H1 (cell line): Measurements from ENCODE around the gene NEURL4. TPM values are rescaled to one million over a fixed set of nuclear protein-coding genes. Genes with fewer than 3 reads are reported as not detected.

ENCODE experiments used
- CTCF ChIA-PET: fragments of 300-600 bp; sonication (Branson Sonifier 250); formaldehyde crosslinking; loops from one replicate; lab custom pipeline; 2021; ENCODE audit not compliant: partially characterized antibody; lab: Charles Lee
- POLR2A ChIA-PET: fragments of 300-600 bp; sonication (Branson Sonifier 250); formaldehyde crosslinking; loops from one replicate; lab custom pipeline; 2021; ENCODE audit warnings: inconsistent platforms; ENCODE audit not compliant: partially characterized antibody; lab: Charles Lee
- DNase-seq, 2 experiments: peaks; one replicate each; pipeline versions ENCODE4 v3.0.0 to v3.0.0-alpha.2; 2010 to 2022; ENCODE audit warnings: low spot score in 2 of 2, low read depth in 1 of 2, mixed read lengths in 1 of 2
- FAIRE-seq: peaks from 2 replicates; lab custom pipeline; 2011; peaks lifted over from hg19 to GRCh38; lab: Jason Lieb, UNC
- H2AFZ ChIP-seq: 2 replicates; pipeline ENCODE4 v1.8.1; 2012; ENCODE audit warnings: low read length, inconsistent platforms
- H2AK5ac ChIP-seq: 2 replicates; pipeline ENCODE4 v1.6.1; 2013; ENCODE audit warnings: low read depth, low read length
- H2BK120ac ChIP-seq: replicated peaks from 2 replicates; pipeline ENCODE3; 2013; ENCODE audit warnings: low read depth, low read length, inconsistent platforms
- H2BK12ac ChIP-seq: 2 replicates; pipeline ENCODE4 v1.6.1; 2013; ENCODE audit warnings: low read depth, low read length
- H2BK15ac ChIP-seq: 2 replicates; pipeline ENCODE4 v1.6.1; 2013; ENCODE audit warnings: low read length
- H2BK20ac ChIP-seq: 2 replicates; pipeline ENCODE4 v1.6.1; 2013; ENCODE audit warnings: low read length
- H2BK5ac ChIP-seq: 2 replicates; pipeline ENCODE4 v1.6.1; 2013; ENCODE audit warnings: low read depth, low read length
- H3K14ac ChIP-seq: 2 replicates; pipeline ENCODE4 v1.6.1; 2013; ENCODE audit warnings: inconsistent platforms; ENCODE audit not compliant: insufficient read length
- H3K18ac ChIP-seq: 2 replicates; pipeline ENCODE4 v1.6.1; 2013; ENCODE audit warnings: low read length; ENCODE audit errors: extremely low read depth
- H3K23ac ChIP-seq: 2 replicates; pipeline ENCODE4 v1.6.1; 2013; ENCODE audit warnings: inconsistent platforms; ENCODE audit not compliant: insufficient read length
- H3K23me2 ChIP-seq: 2 replicates; pipeline ENCODE4 v1.6.1; 2013; ENCODE audit warnings: low read depth, low read length
- H3K27ac ChIP-seq: 2 replicates; pipeline ENCODE4 v1.6.1; 2011; ENCODE audit warnings: low read depth, low read length, inconsistent platforms
- H3K27me3 ChIP-seq, 4 experiments: replicated peaks in 1 of 4; 1 replicate in 1 of 4; 2 replicates in 3 of 4; pipeline versions ENCODE4 v1.6.1 to v1.8.1; 2011 to 2013; ENCODE audit warnings: low read length in 3 of 4, mild to moderate bottlenecking in 3 of 4, inconsistent platforms in 2 of 4, mixed read lengths in 2 of 4, moderate library complexity in 1 of 4; ENCODE audit not compliant: control insufficient read depth in 3 of 4, insufficient read depth in 3 of 4; ENCODE audit errors: extremely low read depth in 1 of 4
- H3K36me3 ChIP-seq, 4 experiments: 2 replicates each; pipeline versions ENCODE4 v1.6.1 to v1.8.1; 2011 to 2013; ENCODE audit warnings: mild to moderate bottlenecking in 4 of 4, low read length in 3 of 4, moderate library complexity in 2 of 4, control low read depth in 1 of 4, inconsistent platforms in 1 of 4; ENCODE audit not compliant: insufficient read depth in 4 of 4, control insufficient read depth in 2 of 4
- H3K4ac ChIP-seq: replicated peaks from 2 replicates; pipeline ENCODE3; 2013; ENCODE audit warnings: low read length, low read depth, mixed read lengths, inconsistent platforms; ENCODE audit not compliant: insufficient read length
- H3K4me1 ChIP-seq, 4 experiments: replicated peaks in 1 of 4; 1 replicate in 1 of 4; 2 replicates in 3 of 4; pipeline versions ENCODE4 v1.6.1 to v1.8.1; 2011 to 2013; ENCODE audit warnings: low read length in 3 of 4, inconsistent platforms in 2 of 4, mixed read lengths in 1 of 4; ENCODE audit not compliant: insufficient read depth in 4 of 4, control insufficient read depth in 3 of 4
- H3K4me2 ChIP-seq, 2 experiments: 2 replicates each; pipeline versions ENCODE4 v1.6.1 to v1.8.1; 2011 to 2013; ENCODE audit warnings: low read depth in 2 of 2, low read length in 2 of 2, control low read depth in 1 of 2, inconsistent platforms in 1 of 2, mild to moderate bottlenecking in 1 of 2; ENCODE audit not compliant: insufficient read depth in 1 of 2
- H3K4me3 ChIP-seq, 4 experiments: fragments of 200-600, 300-600 bp in 1 of 4; sonication (generic), shearing (Covaris generic), sonication (Bioruptor Twin) in 1 of 4; 2 replicates each; pipeline versions ENCODE4 v1.5.1 to v1.8.1; 2011 to 2016; ENCODE audit warnings: low read length in 4 of 4, low read depth in 3 of 4, control low read depth in 2 of 4, inconsistent platforms in 2 of 4, mild to moderate bottlenecking in 2 of 4, mixed read lengths in 1 of 4, moderate library complexity in 1 of 4; ENCODE audit not compliant: insufficient read depth in 2 of 4; ENCODE audit errors: extremely low read depth in 1 of 4
- H3K56ac ChIP-seq: replicated peaks from 2 replicates; pipeline ENCODE3; 2013; ENCODE audit warnings: low read depth, mild to moderate bottlenecking, mixed read lengths, low read length, inconsistent platforms; ENCODE audit not compliant: insufficient read length
- H3K79me1 ChIP-seq: 2 replicates; pipeline ENCODE4 v1.6.1; 2013; ENCODE audit warnings: low read depth, low read length, control low read depth
- H3K79me2 ChIP-seq, 2 experiments: 2 replicates each; pipeline versions ENCODE4 v1.6.1 to v1.8.1; 2012 to 2013; ENCODE audit warnings: low read length in 2 of 2, mild to moderate bottlenecking in 2 of 2, inconsistent platforms in 1 of 2; ENCODE audit not compliant: insufficient read depth in 2 of 2, control insufficient read depth in 1 of 2
- H3K9ac ChIP-seq, 4 experiments: replicated peaks in 1 of 4; 1 replicate in 1 of 4; 2 replicates in 3 of 4; pipeline versions ENCODE4 v1.6.1 to v1.8.1; 2011 to 2013; ENCODE audit warnings: low read depth in 3 of 4, low read length in 3 of 4, control low read depth in 2 of 4, mild to moderate bottlenecking in 2 of 4, moderate library complexity in 2 of 4, inconsistent platforms in 1 of 4; ENCODE audit errors: extremely low read depth in 1 of 4
- H3K9me3 ChIP-seq, 2 experiments: 2 replicates each; pipeline versions ENCODE4 v1.6.1 to v1.8.1; 2012 to 2013; ENCODE audit warnings: mild to moderate bottlenecking in 2 of 2, moderate library complexity in 2 of 2, control low read depth in 1 of 2, inconsistent platforms in 1 of 2, low read depth in 1 of 2, low read length in 1 of 2, mixed read lengths in 1 of 2; ENCODE audit not compliant: insufficient read depth in 2 of 2
- H4K20me1 ChIP-seq, 2 experiments: replicated peaks in 1 of 2; 2 replicates each; pipeline versions ENCODE3 to v1.8.1; 2011 to 2013; ENCODE audit warnings: inconsistent platforms in 2 of 2, low read length in 2 of 2, mild to moderate bottlenecking in 1 of 2; ENCODE audit not compliant: insufficient read depth in 2 of 2, control insufficient read depth in 1 of 2
- H4K5ac ChIP-seq: 2 replicates; pipeline ENCODE4 v1.6.1; 2013; ENCODE audit warnings: low read length, low read depth, mixed read lengths, inconsistent platforms; ENCODE audit not compliant: insufficient read length
- H4K8ac ChIP-seq: 2 replicates; pipeline ENCODE4 v1.8.0; 2013; ENCODE audit warnings: mild to moderate bottlenecking, moderate library complexity, low read length, inconsistent platforms; ENCODE audit not compliant: insufficient read depth; ENCODE audit errors: extremely low read depth
- H4K91ac ChIP-seq: replicated peaks from 2 replicates; pipeline ENCODE3; 2013; ENCODE audit warnings: low read length, mixed read lengths, inconsistent platforms; ENCODE audit not compliant: insufficient read length
- CHD1 ChIP-seq: IDR thresholded peaks from 2 replicates; pipeline ENCODE4 v1.6.1; 2012; ENCODE audit warnings: low read depth, low read length, improper control_type of control experiment
- EGR1 ChIP-seq: IDR thresholded peaks from 2 replicates; pipeline ENCODE4 v1.6.1; 2011; ENCODE audit warnings: low read depth, low read length, borderline replicate concordance
- HDAC6 ChIP-seq: IDR thresholded peaks from one replicate; pipeline ENCODE4 v1.7.1; 2012; ENCODE audit warnings: low read depth, mild to moderate bottlenecking, inconsistent platforms, low read length, moderate library complexity
- JUND ChIP-seq: IDR thresholded peaks from 2 replicates; pipeline ENCODE4 v1.6.1; 2011; ENCODE audit warnings: mild to moderate bottlenecking, improper control_type of control experiment, low read length
- POLR2A ChIP-seq, 2 experiments: IDR thresholded peaks; 1 replicate in 1 of 2; 2 replicates in 1 of 2; pipeline ENCODE4 v1.6.1; 2011; ENCODE audit warnings: low read depth in 2 of 2, low read length in 2 of 2, mild to moderate bottlenecking in 2 of 2; ENCODE audit errors: control extremely low read depth in 1 of 2
- SAP30 ChIP-seq: fragments of 300-600 bp; sonication (generic); IDR thresholded peaks from 2 replicates; pipeline ENCODE4 v1.7.1; 2012; ENCODE audit warnings: low read length, moderate library complexity, mild to moderate bottlenecking, inconsistent platforms; ENCODE audit not compliant: insufficient read depth, insufficient replicate concordance
- SP4 ChIP-seq: IDR thresholded peaks from 2 replicates; pipeline ENCODE4 v1.6.1; 2012; ENCODE audit warnings: low read length, inconsistent platforms
- TCF12 ChIP-seq: IDR thresholded peaks from 2 replicates; pipeline ENCODE4 v1.6.1; 2011; ENCODE audit warnings: low read depth, mild to moderate bottlenecking, low read length
- TEAD4 ChIP-seq: IDR thresholded peaks from 2 replicates; pipeline ENCODE4 v1.6.1; 2012; ENCODE audit warnings: low read depth, low read length, inconsistent platforms, mixed read lengths
- WGBS, 2 experiments: shearing (Covaris generic) in 1 of 2; methylation state at CpG; one replicate each; pipeline versions ENCODE4 v1.1.6 to v1.1.7; 2013 to 2015; ENCODE audit warnings: low lambda C conversion rate in 2 of 2, mixed read lengths in 2 of 2, inconsistent platforms in 1 of 2, low coverage in 1 of 2, missing lambda C conversion rate in 1 of 2; ENCODE audit not compliant: insufficient replicate concordance in 2 of 2, insufficient coverage in 1 of 2, insufficient read length in 1 of 2; ENCODE audit errors: extremely low coverage in 1 of 2, missing lambda C conversion rate in 1 of 2; 5-methylcytosine and 5-hydroxymethylcytosine counted together
- polyA plus RNA-seq, 7 experiments: library from polyadenylated mRNA; depleted of rRNA in 3 of 7; stranded (reverse) in 5 of 7; unstranded in 2 of 7; fragments of >200 nt in 5 of 7; fragments of 200-250 nt in 2 of 7; gene quantifications; 1 replicate in 5 of 7; 2 replicates in 1 of 7; 4 replicates in 1 of 7; pipeline versions ENCODE4 v1.2.1 to v1.2.3, GENCODE V29; 2011 to 2013; ENCODE audit warnings: missing spikeins in 2 of 7, mixed read lengths in 2 of 7
- total RNA-seq: library from RNA; stranded (reverse); fragmentation: NEBNext Ultra II Directional; extraction: Animal tissue kit (Norgen Biotek cat#: 25700); gene quantifications from 2 replicates; pipeline ENCODE4 v1.2.1, GENCODE V29; 2021
- TF ChIP-seq, protein P1 (sequence below): IDR thresholded peaks from 2 replicates; pipeline ENCODE4 v1.6.1; 2011; ENCODE audit warnings: low read depth, mild to moderate bottlenecking, low read length; ENCODE audit not compliant: insufficient read depth

NEURL4 gene
- total and polyA plus RNA-seq, 2 of the 8 experiments (the other 6 are each of a cell fraction or from before 2014, with no cell fraction given) = 29.6 to 46.8 TPM

DNA sequence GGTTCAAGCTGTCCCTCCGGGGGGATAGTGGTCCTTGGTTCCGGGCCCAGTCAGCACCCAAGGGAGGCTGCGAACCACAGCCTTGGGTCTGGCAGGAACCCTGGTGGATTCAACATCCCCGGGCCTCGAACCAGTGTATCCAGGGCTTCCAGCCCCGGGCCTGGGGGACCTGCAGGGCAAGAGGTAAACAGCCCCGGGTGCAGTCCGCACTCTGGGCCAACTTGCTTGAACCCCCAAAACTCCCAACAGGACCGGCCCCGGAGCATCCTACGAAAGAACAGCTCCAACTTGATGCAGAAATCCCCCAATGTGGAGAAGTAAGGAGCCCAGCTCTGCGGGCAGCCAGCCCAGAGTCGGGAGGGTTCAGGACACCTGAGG is 1.5 kb upstream of the NEURL4 start:
- H2AK5ac ChIP-seq = peak overlapping the region; percentile 26; the same call in 1 of the 2 replicates
- TF ChIP-seq CHD1 = no peak
- TF ChIP-seq POLR2A (IDR thresholded peaks at IDR 0.05; ENCODE audit: control extremely low read depth in 1 of 2, low read depth in 2 of 2, low read length in 2 of 2) = no peak
- TF ChIP-seq, protein P1, sequence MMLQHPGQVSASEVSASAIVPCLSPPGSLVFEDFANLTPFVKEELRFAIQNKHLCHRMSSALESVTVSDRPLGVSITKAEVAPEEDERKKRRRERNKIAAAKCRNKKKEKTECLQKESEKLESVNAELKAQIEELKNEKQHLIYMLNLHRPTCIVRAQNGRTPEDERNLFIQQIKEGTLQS = no peak
- TF ChIP-seq TCF12 = no peak
- TF ChIP-seq TEAD4 = no peak
- no peak for TF ChIP-seq SP4
- TF ChIP-seq SAP30 = no peak
- no peak for TF ChIP-seq HDAC6
- no peak for TF ChIP-seq JUND
- no peak for TF ChIP-seq EGR1

More for the DNA sequence above, 1.5 kb upstream of the NEURL4 start:
- H3K56ac ChIP-seq = peak overlapping the region; percentile 42
- H4K5ac ChIP-seq = peak overlapping the region; percentile 28
- DNase-seq = peak in 1 of 2 experiments; percentile 56
- no peak overlapping the region for H2BK20ac ChIP-seq
- H3K36me3 ChIP-seq = no peaks in the 10 kb centered on the region; a peak in 3 of 8 replicates
- H4K8ac ChIP-seq = peak overlapping the region; percentile 94
- H2BK12ac ChIP-seq = 0 out of 2 replicates have a peak overlapping the region, but pooled peaks have one; percentile 12
- H4K20me1 ChIP-seq = no peaks in the 10 kb centered on the region
- peaks cover 8% of the 10 kb centered on the region for H3K23me2 ChIP-seq
- H3K79me1 ChIP-seq = peaks cover 2% of the 10 kb centered on the region; the same call in 1 of the 2 replicates
- H3K14ac ChIP-seq = no peak overlapping the region
- H2AFZ ChIP-seq = no peak overlapping the region
- H3K23ac ChIP-seq = no peak overlapping the region
- peak overlapping the region; percentile 95 to 96 for H3K4me2 ChIP-seq
- H3K18ac ChIP-seq = no peak overlapping the region; the same call in 1 of the 2 replicates
- 81% methylated on average over 13 of the region's 13 CpGs; no CpG with 5 or more reads in 1 of the 2 experiments for WGBS, 2 experiments
- POLR2A ChIA-PET = interaction anchor here (0.6 to 13.4 kb wide), 8 partner anchors 7 to 253 kb away, joined by 3 to 223 read pairs (median 10); partner anchors contain the start of genes ACAP1, GPS2 and MPDU1
- H3K4me3 ChIP-seq = peak overlapping the region; percentile 69 to 97 (median 82); a peak in 6 of 8 replicates
- peak overlapping the region; percentile 72; the same call in 1 of the 2 replicates for H2BK15ac ChIP-seq
- H3K79me2 ChIP-seq = peaks cover 0 to 14% of the 10 kb centered on the region in 2 experiments; a peak in 2 of 4 replicates
- no peak for FAIRE-seq
- H3K4me1 ChIP-seq = peaks cover 0 to 19% (median 8%) of the 10 kb centered on the region in 4 experiments; a peak in 6 of 7 replicates
- H3K4ac ChIP-seq = peak overlapping the region; percentile 44
- H2BK5ac ChIP-seq = peak overlapping the region; percentile 48; the same call in 1 of the 2 replicates
- peak overlapping the region in 3 of 4 experiments; percentile 46 to 84 (median 46); a peak in 6 of 7 replicates for H3K9ac ChIP-seq
- H4K91ac ChIP-seq = peak overlapping the region; percentile 22
- peak overlapping the region; percentile 74 for H3K27ac ChIP-seq
- no peaks in the 10 kb centered on the region; a peak in 1 of 7 replicates for H3K27me3 ChIP-seq
- CTCF ChIA-PET = interaction anchor here (1.1 to 9.3 kb wide), 4 partner anchors 14 to 106 kb away, joined by 4 to 167 read pairs (median 7); no protein-coding TSS in a partner anchor
- H2BK120ac ChIP-seq = no peak overlapping the region
- no peaks in the 10 kb centered on the region for H3K9me3 ChIP-seq
